NK-92 (cell line): Measurements from ENCODE around the gene SOS2.
A peak's percentile ranks its signal among the peaks of the same experiment; 100 is the strongest.

Experiments used
- DNase-seq: peaks from one replicate; lab custom pipeline; 2025; ENCODE audit not compliant: unreplicated experiment; lab: John Stamatoyannopoulos, UW

The SOS2 gene

DNA sequence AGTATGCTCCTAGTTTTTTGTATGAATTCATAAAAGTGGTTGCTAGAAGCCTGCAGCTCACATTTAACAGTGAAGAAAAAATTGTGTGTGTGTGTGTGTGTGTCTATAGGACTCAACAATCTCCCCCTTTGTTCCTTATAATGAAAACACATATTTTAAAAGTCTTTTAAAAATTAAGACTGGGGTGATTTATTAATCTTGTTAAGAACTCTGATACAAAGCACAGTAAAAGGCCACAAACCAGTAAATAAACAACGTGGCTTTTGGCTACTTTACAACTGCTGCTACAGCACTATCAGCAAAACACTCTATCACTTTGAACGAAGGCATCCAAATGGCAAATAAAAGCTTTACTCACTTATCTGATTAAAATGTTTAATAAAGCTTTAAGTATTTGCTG, 114.4 kb downstream of the SOS2 start:
- no peak for DNase-seq

- DNase-seq, result peak; percentile 39
Measured at GRCh38 chr14:50116181-50116956, 115.0 kb downstream of the SOS2 start, which contains the start of gene VCPKMT. TSS of gene VCPKMT (minus strand) at chr14:50116572. CDS start at chr14:50116552, 20 bp downstream.

GRCh38 chr14:50113381-50114035, 117.9 kb downstream of the SOS2 start:
- no peak for DNase-seq

DNA sequence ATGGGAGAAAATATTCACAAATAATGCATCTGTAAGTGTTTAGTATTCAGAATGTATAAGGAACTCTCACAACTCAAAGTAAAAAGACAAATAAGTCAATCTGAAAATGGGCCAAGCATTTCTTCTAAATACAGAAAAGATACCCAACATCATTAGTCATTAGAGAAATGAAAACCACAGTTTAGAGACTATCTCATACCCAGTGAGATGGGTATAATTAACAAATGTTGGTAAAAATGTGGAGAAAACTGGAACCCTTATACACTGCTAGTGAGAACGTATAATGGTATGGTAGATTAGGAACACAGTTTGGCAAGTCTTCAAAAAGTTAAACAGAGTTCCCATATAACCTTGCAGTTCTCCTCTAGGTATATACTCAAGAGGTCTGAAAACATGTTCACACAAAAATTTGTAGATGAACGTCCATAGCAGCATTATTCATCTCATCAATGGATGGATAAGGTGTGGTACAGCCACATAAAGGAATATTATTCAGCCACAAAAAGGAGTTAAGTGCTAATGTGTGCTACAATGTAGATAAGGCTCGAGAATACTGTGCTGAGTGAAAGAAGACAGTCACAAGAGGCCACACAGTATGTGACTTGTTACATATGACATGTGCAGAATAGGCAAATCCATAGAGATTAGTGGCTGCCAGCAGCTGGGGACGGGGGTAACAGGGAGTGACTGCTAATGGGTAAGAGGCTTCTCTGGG, 120.9 kb downstream of the SOS2 start:
- no peak for DNase-seq

- no peak for DNase-seq
Measured at GRCh38 chr14:50109342-50109741, 122.0 kb downstream of the SOS2 start.

- no peak for DNase-seq
Measured at GRCh38 chr14:50107850-50108249, 123.5 kb downstream of the SOS2 start.

DNA sequence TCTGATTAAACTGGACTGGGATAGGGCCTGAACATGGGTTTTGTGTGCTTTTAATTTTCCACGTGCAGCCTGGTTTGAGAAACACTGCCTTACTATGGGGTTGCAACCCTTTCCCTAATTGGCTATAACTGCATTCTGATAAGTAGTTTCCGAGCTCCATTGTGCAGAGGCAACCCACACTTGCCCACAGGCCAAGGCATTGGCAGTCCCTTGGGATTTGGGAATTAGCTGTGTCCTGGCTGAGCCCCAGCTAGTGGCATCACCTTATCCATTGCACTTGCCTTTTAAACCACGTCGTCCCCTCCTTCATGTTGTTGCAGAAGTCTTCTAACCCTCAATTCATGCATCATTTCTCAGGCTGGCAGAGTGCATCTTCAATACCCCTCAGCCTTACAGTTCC, 125.2 kb downstream of the SOS2 start:
- DNase-seq, result no peak

DNA sequence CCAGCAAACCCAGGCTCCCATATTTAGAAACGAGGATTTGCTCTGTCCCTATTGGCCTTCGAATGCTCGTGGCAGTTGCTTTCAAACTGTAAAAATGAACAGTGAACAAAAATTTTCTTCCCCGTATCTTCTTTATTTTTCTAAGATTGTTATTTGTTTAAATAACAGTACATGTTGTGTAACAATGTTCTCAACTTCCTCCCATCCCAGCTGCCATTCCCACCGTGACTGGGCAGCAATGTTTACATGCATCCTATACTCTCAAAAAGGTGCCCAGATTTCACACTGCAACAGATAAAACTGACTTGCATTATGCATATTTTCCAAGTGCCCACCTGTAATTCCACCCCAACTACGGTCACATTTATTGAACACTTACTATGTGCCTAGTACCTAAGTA, 127.8 kb downstream of the SOS2 start:
- DNase-seq, result no peak

GRCh38 chr14:50101417-50101816, 130.0 kb downstream of the SOS2 start:
- DNase-seq, result no peak

DNA sequence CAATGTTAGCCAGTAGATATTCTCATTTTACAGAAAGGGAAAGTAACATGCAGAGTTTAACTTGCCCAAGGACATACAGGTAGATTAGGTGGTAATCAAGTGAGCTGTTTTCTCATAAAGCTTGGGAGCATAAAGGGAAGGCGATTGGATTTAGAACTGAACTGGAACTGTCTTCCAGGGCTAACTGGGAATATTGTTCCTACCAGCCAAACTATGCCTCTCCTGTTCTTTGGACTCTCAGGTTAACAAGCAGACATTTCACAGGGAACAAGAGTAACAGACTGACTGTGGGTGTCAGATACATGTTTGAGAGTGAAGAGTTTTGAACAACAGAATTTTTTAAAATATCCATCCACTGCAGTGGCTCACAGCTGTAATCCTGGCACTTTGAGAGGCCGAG, 130.6 kb downstream of the SOS2 start:
- no peak for DNase-seq

GRCh38 chr14:50099335-50099734, 132.0 kb downstream of the SOS2 start:
- DNase-seq, result no peak

DNA sequence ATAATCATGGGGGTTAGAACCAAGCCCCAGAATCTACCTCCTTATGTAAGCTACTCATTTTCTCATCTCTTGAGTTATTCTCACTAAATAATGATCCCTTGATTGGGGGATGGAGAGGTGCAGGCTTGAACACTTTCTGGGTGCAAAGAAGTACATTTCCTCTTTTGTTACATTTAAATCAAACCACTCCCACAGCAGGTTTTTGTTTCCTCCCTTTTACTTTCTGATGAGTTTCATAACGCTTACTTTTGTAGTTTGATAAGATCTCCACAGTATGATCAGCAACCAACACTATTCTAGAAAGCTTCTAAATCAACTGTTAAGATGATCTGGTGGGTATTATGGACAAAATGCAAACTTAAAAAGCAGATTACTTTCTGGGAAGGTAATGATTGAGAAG, 135.5 kb downstream of the SOS2 start:
- DNase-seq, result no peak

- DNase-seq, result no peak
Measured at GRCh38 chr14:50094056-50094755, 137.2 kb downstream of the SOS2 start.

- DNase-seq, result no peak
Measured at GRCh38 chr14:50093496-50093895, 137.9 kb downstream of the SOS2 start.

DNA sequence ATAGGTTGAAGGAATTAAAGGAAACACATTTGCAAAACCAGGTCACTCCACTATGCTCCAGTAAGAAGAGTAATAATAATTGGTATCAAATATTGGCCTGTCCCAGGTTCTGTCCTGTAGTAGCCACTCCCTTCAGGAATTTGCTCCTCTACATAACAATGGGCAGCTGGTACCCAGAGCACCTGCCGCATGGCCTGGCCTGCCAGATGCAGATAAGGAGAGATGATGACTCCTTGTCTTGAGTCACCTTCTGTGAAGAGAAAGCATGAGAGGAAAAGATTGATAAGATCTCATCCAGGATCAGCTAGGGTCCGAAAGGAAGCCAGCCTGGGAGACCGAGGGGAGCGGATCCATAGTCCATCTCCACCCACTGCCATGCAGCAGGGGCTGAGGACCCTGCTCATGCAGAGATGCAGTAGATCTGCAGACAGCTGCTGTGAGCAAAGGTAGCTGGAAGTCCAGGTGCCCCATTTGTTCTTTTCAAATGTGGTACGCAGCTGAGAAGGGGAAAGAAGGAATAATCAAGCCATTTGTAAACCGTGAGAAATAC, 139.3 kb downstream of the SOS2 start:
- DNase-seq, result no peak

- DNase-seq, result no peak
Measured at GRCh38 chr14:50091240-50091913, 140.0 kb downstream of the SOS2 start.

DNA sequence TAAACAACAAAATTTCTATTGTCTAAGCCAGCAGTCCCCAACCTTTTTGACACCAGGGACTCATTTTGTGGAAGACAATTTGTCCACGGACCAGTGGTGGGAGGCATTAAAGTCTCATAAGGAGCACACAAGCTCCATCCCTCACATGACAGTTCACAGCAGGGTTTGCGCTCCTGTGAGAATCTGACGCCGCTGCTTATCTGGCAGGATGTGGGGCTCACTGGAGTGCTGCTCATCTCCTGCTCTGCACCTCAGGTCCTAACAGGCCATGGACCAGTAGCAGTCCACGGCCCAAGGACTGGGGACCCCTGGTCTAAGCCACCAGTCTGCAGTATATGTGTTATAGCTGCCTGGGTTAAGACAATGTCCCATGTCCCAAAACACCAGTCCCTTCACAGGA, 142.2 kb downstream of the SOS2 start:
- no peak for DNase-seq

- DNase-seq, result no peak
Measured at GRCh38 chr14:50088731-50089130, 142.6 kb downstream of the SOS2 start.

GRCh38 chr14:50088117-50088515, 143.3 kb downstream of the SOS2 start:
- DNase-seq, result no peak

DNA sequence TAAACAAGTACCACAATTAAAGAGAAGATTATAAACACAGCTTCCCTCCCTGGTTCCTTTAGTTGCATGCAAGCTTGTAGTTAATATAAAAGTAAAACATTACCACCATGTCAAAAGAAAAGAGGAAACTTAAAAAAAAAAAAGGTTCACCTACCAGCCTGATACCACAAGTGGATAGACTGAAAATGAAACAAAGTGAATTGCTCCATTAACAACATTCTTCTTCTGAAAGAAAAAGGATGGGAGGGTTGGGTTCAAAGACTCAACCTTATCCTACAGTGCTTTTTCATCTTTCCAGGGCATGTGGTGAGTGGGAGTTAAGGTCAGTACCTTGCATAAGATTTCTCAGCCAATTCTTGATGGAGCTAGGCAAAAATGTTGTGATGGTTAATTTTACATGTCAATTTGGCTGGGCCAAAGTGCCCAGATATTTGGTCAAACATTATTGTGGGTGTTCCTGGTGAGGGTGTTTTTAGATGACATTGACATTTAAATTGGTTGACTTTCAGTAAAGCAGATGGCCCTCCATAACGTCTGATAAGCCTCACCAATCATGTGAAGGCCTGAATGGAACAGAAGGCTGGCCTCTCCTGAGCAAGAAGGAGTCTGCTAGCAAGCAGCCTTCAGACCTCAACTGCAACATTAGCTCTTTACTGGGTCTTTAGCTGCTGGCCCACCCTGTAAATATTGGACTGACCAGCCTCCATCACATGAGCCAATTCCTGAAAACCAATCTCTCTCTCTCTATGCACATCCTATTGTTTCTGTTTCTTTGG, 143.8 kb downstream of the SOS2 start:
- DNase-seq, result no peak
